Spleen (tissue), 11 donors: ENCODE results near the gene TEKT5. TPM values are rescaled to one million over a fixed set of nuclear protein-coding genes. Genes with fewer than 3 reads are reported as not detected.
"Not testable (repeated sequence)": the region's sequence is repeated elsewhere in the genome, so short reads cannot be mapped to it uniquely, and the experiment has no call there.

ENCODE experiments used
- DNase-seq: peaks from one replicate; pipeline ENCODE4 v3.0.0-alpha.2; 2020
- H3K27ac ChIP-seq, 8 donors: fragments of 200-600 bp; sonication (generic) in 7 of 8; 1 replicate in 4 of 8; 2 replicates in 4 of 8; pipeline versions ENCODE4 v1.5.0 to v1.8.0; 2016 to 2021; ENCODE audit warnings: inconsistent platforms in 4 of 8, mild to moderate bottlenecking in 4 of 8, moderate library complexity in 1 of 8
- H3K27me3 ChIP-seq, 7 donors: fragments of 200-600 bp; sonication (generic) in 6 of 7; replicated peaks in 1 of 7; 1 replicate in 4 of 7; 2 replicates in 3 of 7; pipeline versions ENCODE4 v1.5.0 to v1.8.0; 2016 to 2021; ENCODE audit warnings: inconsistent platforms in 3 of 7, mild to moderate bottlenecking in 1 of 7
- H3K36me3 ChIP-seq, 6 donors: fragments of 200-600 bp; sonication (generic) in 5 of 6; 1 replicate in 4 of 6; 2 replicates in 2 of 6; pipeline versions ENCODE4 v1.5.0 to v1.8.0; 2016 to 2021; ENCODE audit warnings: inconsistent platforms in 2 of 6
- H3K4me1 ChIP-seq, 6 donors: fragments of 200-600 bp; sonication (generic) in 5 of 6; 1 replicate in 3 of 6; 2 replicates in 3 of 6; pipeline versions ENCODE4 v1.5.0 to v1.8.0; 2016 to 2021; ENCODE audit warnings: inconsistent platforms in 3 of 6
- H3K4me3 ChIP-seq, 8 donors: fragments of 200-600 bp; sonication (generic) in 7 of 8; 1 replicate in 4 of 8; 2 replicates in 4 of 8; pipeline versions ENCODE4 v1.5.0 to v1.8.0; 2016 to 2021; ENCODE audit warnings: inconsistent platforms in 4 of 8, mild to moderate bottlenecking in 4 of 8, moderate library complexity in 2 of 8
- H3K9me3 ChIP-seq, 8 donors: fragments of 200-600 bp; sonication (generic) in 7 of 8; 1 replicate in 4 of 8; 2 replicates in 4 of 8; pipeline versions ENCODE4 v1.5.0 to v1.8.0; 2016 to 2021; ENCODE audit warnings: inconsistent platforms in 4 of 8
- CTCF ChIP-seq, 11 experiments: fragments of 200-600 bp in 7 of 11; fragments of 450-650 bp in 4 of 11; sonication (generic) in 4 of 11; IDR thresholded peaks in 8 of 11; conservative IDR thresholded peaks in 3 of 11; 1 replicate in 7 of 11; 2 replicates in 4 of 11; pipeline versions ENCODE4 v1.4.0 to v1.8.0; 2016 to 2021; ENCODE audit warnings: antibody characterized with exemption in 11 of 11, inconsistent platforms in 4 of 11, mild to moderate bottlenecking in 1 of 11
- POLR2A ChIP-seq, 3 donors: fragments of 450-650 bp; IDR thresholded peaks; one replicate each; pipeline ENCODE4 v1.5.1; 2017; ENCODE audit warnings: antibody characterized with exemption in 3 of 3, mild to moderate bottlenecking in 1 of 3
- POLR2AphosphoS5 ChIP-seq, 3 donors: sonication (generic); formaldehyde crosslinking; IDR thresholded peaks; one replicate each; pipeline ENCODE4 v1.5.1; 2017; ENCODE audit warnings: antibody characterized with exemption in 3 of 3
- WGBS, 5 donors: extraction: QIAGEN DNeasy Blood & Tissue Kit in 3 of 5; methylation state at CpG; one replicate each; pipeline versions ENCODE4 v1.1.5 to v1.1.7; 2013 to 2018; 5-methylcytosine and 5-hydroxymethylcytosine counted together
- intact Hi-C: fragments of 100-400 bp; cut with DNase I; formaldehyde crosslinking; loops from one replicate; pipeline ENCODE4 v1.15.0; 2023; ENCODE audit warnings: low total_unique reads
- polyA plus RNA-seq, 3 donors: library from polyadenylated mRNA; stranded (reverse); fragments of 200-250 nt; gene quantifications; one replicate each; pipeline ENCODE4 v1.2.1, GENCODE V29; 2013
- total RNA-seq, 7 donors: library from RNA; depleted of rRNA in 3 of 7; stranded (reverse); fragments of >200 nt in 3 of 7; fragmentation: NEBNext Ultra II Directional in 4 of 7; extraction: Animal tissue kit (Norgen Biotek cat#: 25700) in 4 of 7; gene quantifications; one replicate each; pipeline versions ENCODE4 v1.1.0 to v1.2.1, GENCODE V29; 2016 to 2021
- donor health status: healthy with polysubstance abuse.
- donor health status: DM: no; HTN: no; CAD: no; lungs with moderate emphysema.
- donor health status: DM: no; HTN: no; CAD: no.
- donor health status: Bipolar disorder and iron deficiency.
- donor health status: healthy.
- donor health status: DM: no; HTN: no; CAD: no.
- donor health status: DM: yes; HTN: yes; CAD: no.

TEKT5 gene
- total and polyA plus RNA-seq, 10 donors = 0.17 to 1.5 (median 0.43) TPM; not detected in 3

- no peak overlapping the region for H3K4me3 ChIP-seq
- H3K36me3 ChIP-seq = no peaks in the 10 kb centered on the region
- peak; percentile 63 for DNase-seq
- H3K4me1 ChIP-seq = peaks cover 0 to 6% (median 0%) of the 10 kb centered on the region in 6 donors
- intact Hi-C loops = no loop called here
- WGBS, 5 donors = 80 to 91% (median 86%) methylated on average over 10 to 12 of the region's 12 CpGs
- peaks cover 0 to 13% (median 0%) of the 10 kb centered on the region in 8 donors for H3K9me3 ChIP-seq
- TF ChIP-seq CTCF (IDR thresholded peaks at IDR 0.05 in 8 of 11, conservative IDR thresholded peaks at IDR 0.05 in 3 of 11) (no peak), POLR2A (IDR thresholded peaks at IDR 0.05) (no peak), POLR2AphosphoS5 (IDR thresholded peaks at IDR 0.05) (no peak)
- H3K27ac ChIP-seq = no peak overlapping the region
- H3K27me3 ChIP-seq = peaks cover 0 to 8% (median 0%) of the 10 kb centered on the region in 7 donors
Measured at GRCh38 chr16:10635365-10636021, 59.2 kb downstream of the TEKT5 start.

GRCh38 chr16:10633429-10633828 is 61.3 kb downstream of the TEKT5 start:
- intact Hi-C loops, H3K36me3 ChIP-seq, H3K4me3 ChIP-seq, DNase-seq, H3K27ac ChIP-seq, H3K4me1 ChIP-seq, H3K27me3 ChIP-seq: not testable (repeated sequence)
- WGBS, 5 donors = 77 to 95% (median 82%) methylated on average over 4 of the region's 4 CpGs
- peaks cover 0 to 13% (median 0%) of the 10 kb centered on the region in 8 donors for H3K9me3 ChIP-seq

GRCh38 chr16:10631886-10632285 is 62.8 kb downstream of the TEKT5 start:
- Histone ChIP-seq H3K4me1 (peaks cover 0 to 6% (median 0%) of the 10 kb centered on the region in 6 donors), H3K36me3 (no peaks in the 10 kb centered on the region), H3K9me3 (peaks cover 0 to 13% (median 0%) of the 10 kb centered on the region in 8 donors), H3K27me3 (peaks cover 0 to 8% (median 0%) of the 10 kb centered on the region in 7 donors), H3K4me3 (no peak overlapping the region), H3K27ac (no peak overlapping the region)
- intact Hi-C loops = no loop called here
- WGBS, 5 donors = 69 to 96% (median 86%) methylated on average over 2 of the region's 2 CpGs
- DNase-seq = no peak
- no peak for TF ChIP-seq POLR2A (IDR thresholded peaks at IDR 0.05)
- no peak for TF ChIP-seq POLR2AphosphoS5 (IDR thresholded peaks at IDR 0.05)
- no peak for TF ChIP-seq CTCF (IDR thresholded peaks at IDR 0.05 in 8 of 11, conservative IDR thresholded peaks at IDR 0.05 in 3 of 11)

GRCh38 chr16:10629592-10629963 is 65.2 kb downstream of the TEKT5 start:
- Histone ChIP-seq H3K27me3 (peaks cover 0 to 8% (median 0%) of the 10 kb centered on the region in 7 donors), H3K9me3 (peaks cover 0 to 6% (median 0%) of the 10 kb centered on the region in 8 donors), H3K27ac (peak overlapping the region in 3 of 8 donors; percentile 53 to 61 (median 58)), H3K4me1 (peaks cover 0 to 6% (median 0%) of the 10 kb centered on the region in 6 donors), H3K4me3 (no peak overlapping the region), H3K36me3 (no peaks in the 10 kb centered on the region)
- DNase-seq = no peak
- 63 to 78% (median 77%) methylated on average over 6 of the region's 6 CpGs for WGBS, 5 donors
- intact Hi-C loops = no loop called here
- TF ChIP-seq POLR2A (IDR thresholded peaks at IDR 0.05) (no peak), POLR2AphosphoS5 (IDR thresholded peaks at IDR 0.05) (no peak), CTCF (IDR thresholded peaks at IDR 0.05 in 8 of 11, conservative IDR thresholded peaks at IDR 0.05 in 3 of 11) (no peak)
